Measurements from ENCODE around the gene DNMBP. TPM values are rescaled to one million over a fixed set of nuclear protein-coding genes. Genes with fewer than 3 reads are reported as not detected.

Gene DNMBP
- total RNA-seq, 1 donor: 13.0 TPM

DNA sequence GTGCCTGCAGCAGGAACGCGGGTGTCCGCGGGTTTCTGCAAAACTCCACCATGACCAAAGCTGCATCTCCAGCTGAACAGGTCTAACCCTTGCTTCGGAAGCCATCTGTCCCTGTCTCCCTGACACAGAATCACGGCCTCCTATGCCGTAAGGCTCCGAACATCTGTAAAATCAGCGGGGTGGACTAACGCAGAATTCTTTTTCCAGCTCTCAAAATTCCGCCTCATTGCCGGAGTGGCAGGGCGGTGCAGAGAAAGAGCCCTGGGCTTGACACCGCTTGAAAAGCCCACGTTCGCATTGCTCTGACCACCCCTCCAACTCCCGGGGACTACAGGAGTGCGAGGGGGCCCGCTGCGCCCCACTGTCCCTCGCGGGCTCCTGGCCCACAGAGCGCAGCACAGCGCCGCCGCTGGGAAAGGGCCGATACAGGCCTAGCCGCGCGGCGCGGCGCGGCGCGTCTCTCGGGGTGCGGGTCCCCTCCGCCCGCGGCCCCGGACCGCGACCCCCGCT is 409 bp downstream of the DNMBP start:
- Histone ChIP-seq H3K9me3 (ENCODE audit: low read depth, low read length) (no peaks in the 10 kb centered on the region), H2AFZ (ENCODE audit: low read length) (peak overlapping the region; percentile 67), H3K36me3 (ENCODE audit: insufficient read depth, low read length) (no peaks in the 10 kb centered on the region), H3K79me2 (ENCODE audit: insufficient read depth, low read length) (peaks cover 41% of the 10 kb centered on the region), H3K4me3 (ENCODE audit: insufficient read depth, low read length) (peak overlapping the region; percentile 85), H3K4me1 (ENCODE audit: insufficient read depth, low read length) (peaks cover 40% of the 10 kb centered on the region), H4K20me1 (ENCODE audit: insufficient read depth, low read length) (no peaks in the 10 kb centered on the region), H3K27ac (ENCODE audit: low read depth, low read length) (peak overlapping the region; percentile 92), H3K27me3 (ENCODE audit: insufficient read depth, low read length) (no peaks in the 10 kb centered on the region), H3K4me2 (ENCODE audit: insufficient read depth, low read length) (peak overlapping the region; percentile 77)
- TF ChIP-seq, protein P1, sequence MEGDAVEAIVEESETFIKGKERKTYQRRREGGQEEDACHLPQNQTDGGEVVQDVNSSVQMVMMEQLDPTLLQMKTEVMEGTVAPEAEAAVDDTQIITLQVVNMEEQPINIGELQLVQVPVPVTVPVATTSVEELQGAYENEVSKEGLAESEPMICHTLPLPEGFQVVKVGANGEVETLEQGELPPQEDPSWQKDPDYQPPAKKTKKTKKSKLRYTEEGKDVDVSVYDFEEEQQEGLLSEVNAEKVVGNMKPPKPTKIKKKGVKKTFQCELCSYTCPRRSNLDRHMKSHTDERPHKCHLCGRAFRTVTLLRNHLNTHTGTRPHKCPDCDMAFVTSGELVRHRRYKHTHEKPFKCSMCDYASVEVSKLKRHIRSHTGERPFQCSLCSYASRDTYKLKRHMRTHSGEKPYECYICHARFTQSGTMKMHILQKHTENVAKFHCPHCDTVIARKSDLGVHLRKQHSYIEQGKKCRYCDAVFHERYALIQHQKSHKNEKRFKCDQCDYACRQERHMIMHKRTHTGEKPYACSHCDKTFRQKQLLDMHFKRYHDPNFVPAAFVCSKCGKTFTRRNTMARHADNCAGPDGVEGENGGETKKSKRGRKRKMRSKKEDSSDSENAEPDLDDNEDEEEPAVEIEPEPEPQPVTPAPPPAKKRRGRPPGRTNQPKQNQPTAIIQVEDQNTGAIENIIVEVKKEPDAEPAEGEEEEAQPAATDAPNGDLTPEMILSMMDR (IDR thresholded peaks at IDR 0.05; ENCODE audit: extremely low read depth, low read depth, low read length): peak; percentile 10
- DNase-seq (ENCODE audit: insufficient read length, low spot score, missing footprints): peak; percentile 80

DNA sequence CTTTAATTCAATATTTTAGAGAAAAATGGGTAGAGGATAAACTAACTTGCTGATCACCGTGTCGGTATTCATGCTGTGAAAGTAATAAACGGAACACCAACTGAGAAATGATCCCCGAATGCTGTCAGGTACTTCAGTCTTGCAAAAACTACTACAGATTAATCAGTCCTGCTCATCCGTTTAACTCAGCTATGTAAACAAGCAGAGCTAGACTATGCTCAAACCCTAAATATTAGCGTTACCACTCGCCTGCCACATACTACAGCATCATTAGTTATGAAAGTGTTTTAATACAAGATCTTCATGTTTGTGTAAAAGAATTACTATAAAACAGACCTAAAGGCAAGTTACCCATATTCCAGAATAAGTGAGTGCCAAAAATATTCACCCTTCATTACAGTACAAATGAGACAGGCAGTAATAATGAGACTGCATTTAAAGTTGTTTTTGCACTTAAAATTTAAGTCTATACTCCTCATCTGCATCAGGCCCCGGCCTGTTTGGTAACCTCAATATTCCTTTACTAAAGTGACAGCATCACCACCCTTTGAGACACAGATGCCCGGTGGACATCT is 952 bp downstream of the DNMBP start:
- H3K79me2 ChIP-seq (ENCODE audit: insufficient read depth, low read length): peaks cover 46% of the 10 kb centered on the region

DNA sequence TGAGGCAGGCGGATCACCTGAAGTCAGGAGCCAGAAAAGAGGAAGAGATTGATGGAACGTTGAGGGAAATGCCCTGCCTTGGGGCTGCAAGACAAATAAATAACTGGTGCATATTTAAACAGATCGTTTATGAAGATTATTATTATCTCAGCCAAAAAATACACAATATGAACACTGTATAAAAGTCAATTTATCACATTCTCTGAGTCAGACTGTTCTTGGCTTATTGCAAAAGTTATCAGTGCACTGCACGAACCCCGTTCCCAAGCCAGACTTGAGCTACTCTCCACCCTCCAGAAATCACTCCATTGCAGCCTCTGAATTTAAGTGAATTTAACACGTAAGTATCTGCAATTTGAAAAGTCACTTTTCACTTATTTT is 1.6 kb downstream of the DNMBP start:
- Histone ChIP-seq H3K9me3 (ENCODE audit: low read depth, low read length) (no peaks in the 10 kb centered on the region), H4K20me1 (ENCODE audit: insufficient read depth, low read length) (no peaks in the 10 kb centered on the region), H3K4me2 (ENCODE audit: insufficient read depth, low read length) (peak overlapping the region; percentile 77), H3K36me3 (ENCODE audit: insufficient read depth, low read length) (no peaks in the 10 kb centered on the region), H3K27me3 (ENCODE audit: insufficient read depth, low read length) (no peaks in the 10 kb centered on the region), H3K79me2 (ENCODE audit: insufficient read depth, low read length) (peaks cover 52% of the 10 kb centered on the region), H3K4me3 (ENCODE audit: insufficient read depth, low read length) (peak overlapping the region; percentile 85), H3K27ac (ENCODE audit: low read depth, low read length) (peak overlapping the region; percentile 92), H2AFZ (ENCODE audit: low read length) (no peak overlapping the region), H3K4me1 (ENCODE audit: insufficient read depth, low read length) (peaks cover 42% of the 10 kb centered on the region)
- TF ChIP-seq, protein P1 (IDR thresholded peaks at IDR 0.05; ENCODE audit: extremely low read depth, low read depth, low read length): no peak
- peak; percentile 90 for DNase-seq (ENCODE audit: insufficient read length, low spot score, missing footprints)

More for the DNA sequence above, 952 bp downstream of the DNMBP start:
- DNase-seq (ENCODE audit: insufficient read length, low spot score, missing footprints): peak; percentile 85
- peaks cover 42% of the 10 kb centered on the region for H3K4me1 ChIP-seq (ENCODE audit: insufficient read depth, low read length)
- H3K27ac ChIP-seq (ENCODE audit: low read depth, low read length): peak overlapping the region; percentile 92
- no peaks in the 10 kb centered on the region for H3K9me3 ChIP-seq (ENCODE audit: low read depth, low read length)
- H3K27me3 ChIP-seq (ENCODE audit: insufficient read depth, low read length): no peaks in the 10 kb centered on the region
- peak overlapping the region; percentile 77 for H3K4me2 ChIP-seq (ENCODE audit: insufficient read depth, low read length)
- no peaks in the 10 kb centered on the region for H3K36me3 ChIP-seq (ENCODE audit: insufficient read depth, low read length)
- H3K4me3 ChIP-seq (ENCODE audit: insufficient read depth, low read length): peak overlapping the region; percentile 85
- TF ChIP-seq, protein P1 (IDR thresholded peaks at IDR 0.05; ENCODE audit: extremely low read depth, low read depth, low read length): no peak
- H2AFZ ChIP-seq (ENCODE audit: low read length): peak overlapping the region; percentile 67
- H4K20me1 ChIP-seq (ENCODE audit: insufficient read depth, low read length): no peaks in the 10 kb centered on the region

DNA sequence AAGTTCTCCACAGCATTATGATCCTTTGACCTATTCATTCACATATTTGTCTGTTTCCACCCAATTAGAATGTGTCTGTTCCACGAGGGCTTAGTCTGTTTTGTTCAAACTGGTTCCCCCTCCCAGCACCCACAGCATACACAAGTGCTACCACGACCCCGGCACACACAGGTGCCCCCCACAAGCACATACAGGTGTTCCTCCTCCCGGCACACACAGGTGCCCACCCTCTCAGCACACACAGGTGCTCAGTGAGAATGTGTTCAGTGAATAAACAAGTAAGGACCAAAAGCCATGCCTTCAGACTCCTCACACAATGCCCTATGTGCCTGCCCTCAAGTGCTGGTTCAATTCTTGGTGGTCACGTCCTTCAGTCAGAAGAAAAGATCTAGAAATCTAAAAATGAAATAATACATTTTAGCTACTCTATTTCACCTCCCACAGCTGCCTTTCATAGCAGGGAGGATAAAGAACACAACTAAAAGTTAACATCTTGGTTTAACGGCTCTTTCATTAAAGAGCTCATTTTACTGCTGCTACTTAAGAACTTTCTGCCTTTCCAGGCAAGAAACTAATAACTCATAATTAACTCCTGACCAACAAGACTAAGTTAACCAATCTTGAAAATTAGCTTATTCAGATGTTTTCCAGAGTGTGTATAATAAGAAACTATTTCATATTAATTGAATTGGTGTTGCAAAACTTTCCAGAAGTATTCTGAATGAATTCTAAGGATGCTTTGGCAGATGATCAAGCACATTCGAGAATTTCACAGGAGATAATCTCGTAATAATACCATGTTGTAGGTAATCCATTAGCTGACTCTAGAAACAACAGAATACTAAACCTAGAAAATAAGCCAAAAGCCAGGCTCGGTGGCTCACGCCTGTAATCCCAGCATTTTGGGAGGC is 2.3 kb downstream of the DNMBP start:
- Histone ChIP-seq H3K9me3 (ENCODE audit: low read depth, low read length) (no peaks in the 10 kb centered on the region), H4K20me1 (ENCODE audit: insufficient read depth, low read length) (no peaks in the 10 kb centered on the region), H3K27me3 (ENCODE audit: insufficient read depth, low read length) (no peaks in the 10 kb centered on the region), H2AFZ (ENCODE audit: low read length) (no peak overlapping the region), H3K4me3 (ENCODE audit: insufficient read depth, low read length) (peak overlapping the region; percentile 85), H3K4me2 (ENCODE audit: insufficient read depth, low read length) (peak overlapping the region; percentile 77), H3K27ac (ENCODE audit: low read depth, low read length) (peak overlapping the region; percentile 92), H3K4me1 (ENCODE audit: insufficient read depth, low read length) (peaks cover 42% of the 10 kb centered on the region), H3K36me3 (ENCODE audit: insufficient read depth, low read length) (no peaks in the 10 kb centered on the region), H3K79me2 (ENCODE audit: insufficient read depth, low read length) (peaks cover 59% of the 10 kb centered on the region)
- DNase-seq (ENCODE audit: insufficient read length, low spot score, missing footprints): peak; percentile 66
- TF ChIP-seq, protein P1 (IDR thresholded peaks at IDR 0.05; ENCODE audit: extremely low read depth, low read depth, low read length): no peak

All from osteoblast (primary cell).